HT1080 (cell line): ENCODE results near the gene COA6. TPM values are rescaled to one million over a fixed set of nuclear protein-coding genes. Genes with fewer than 3 reads are reported as not detected.
"Not testable (repeated sequence)": the region's sequence is repeated elsewhere in the genome, so short reads cannot be mapped to it uniquely, and the experiment has no call there.

Source experiments
- DNase-seq: peaks from one replicate; pipeline ENCODE4 v3.0.0-alpha.2; 2015; ENCODE audit warnings: low read depth
- polyA plus RNA-seq, 2 experiments: library from polyadenylated mRNA; depleted of rRNA; stranded (reverse); fragments of >200 nt; gene quantifications; 2 replicates each; pipeline ENCODE4 v1.2.3, GENCODE V29; 2015
- total RNA-seq: library from RNA; depleted of rRNA; stranded (reverse); fragments of >200 nt; shearing (Covaris generic); gene quantifications from 2 replicates; pipeline ENCODE4 v1.2.3, GENCODE V29; 2014; rRNA removed

Gene COA6, protein sequence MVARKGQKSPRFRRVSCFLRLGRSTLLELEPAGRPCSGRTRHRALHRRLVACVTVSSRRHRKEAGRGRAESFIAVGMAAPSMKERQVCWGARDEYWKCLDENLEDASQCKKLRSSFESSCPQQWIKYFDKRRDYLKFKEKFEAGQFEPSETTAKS
- 88.6 and 101 TPM in 2 replicates for total RNA-seq
- 88.0 and 96.0 TPM in 2 replicates for polyA plus RNA-seq (2015; cell fraction: cytosol; rRNA removed)
- 33.5 and 44.7 TPM in 2 replicates for polyA plus RNA-seq (2015; cell fraction: nucleus; rRNA removed)

DNA sequence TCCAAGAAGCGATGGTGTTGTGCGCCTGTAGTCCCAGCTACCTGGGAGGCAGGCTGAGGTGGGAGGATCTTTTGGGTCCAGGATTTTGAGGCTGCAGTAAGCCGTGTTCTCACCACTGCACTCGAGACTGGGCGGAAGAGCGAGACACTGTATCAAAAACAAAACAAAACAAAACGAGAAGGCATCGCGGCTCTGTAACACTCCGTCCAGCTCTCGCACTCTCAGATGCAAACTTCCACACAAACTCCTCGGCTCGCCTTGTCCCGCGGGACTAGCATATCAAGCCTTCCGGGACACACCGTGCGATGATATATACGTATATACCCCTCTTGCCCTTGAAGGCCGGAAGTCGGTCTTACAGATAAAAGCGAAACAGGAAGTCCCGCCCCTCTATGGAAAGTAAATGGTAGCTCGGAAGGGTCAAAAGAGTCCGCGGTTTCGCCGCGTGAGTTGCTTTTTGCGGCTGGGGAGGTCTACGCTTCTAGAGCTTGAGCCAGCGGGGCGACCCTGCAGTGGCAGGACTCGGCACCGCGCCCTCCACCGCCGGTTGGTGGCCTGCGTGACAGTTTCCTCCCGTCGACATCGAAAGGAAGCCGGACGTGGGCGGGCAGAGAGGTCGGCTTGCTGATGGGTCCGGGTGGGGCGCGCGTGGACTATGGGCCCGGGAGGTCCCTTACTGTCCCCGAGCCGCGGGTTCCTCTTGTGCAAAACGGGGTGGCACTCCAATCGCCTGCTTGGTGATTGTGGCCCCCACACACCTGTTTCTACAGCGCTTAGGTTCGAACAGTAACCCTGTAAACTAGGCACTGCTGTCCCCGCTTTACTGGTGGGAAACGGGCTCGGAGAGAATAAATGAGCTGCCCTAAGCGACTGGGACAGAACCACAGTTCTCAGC is at the start of gene COA6:
COA6 (plus strand) TSS at position 393 of the 895 bp plus-strand sequence; CDS start at position 404, 11 bp downstream.
- DNase-seq, result peak; percentile 96

DNA sequence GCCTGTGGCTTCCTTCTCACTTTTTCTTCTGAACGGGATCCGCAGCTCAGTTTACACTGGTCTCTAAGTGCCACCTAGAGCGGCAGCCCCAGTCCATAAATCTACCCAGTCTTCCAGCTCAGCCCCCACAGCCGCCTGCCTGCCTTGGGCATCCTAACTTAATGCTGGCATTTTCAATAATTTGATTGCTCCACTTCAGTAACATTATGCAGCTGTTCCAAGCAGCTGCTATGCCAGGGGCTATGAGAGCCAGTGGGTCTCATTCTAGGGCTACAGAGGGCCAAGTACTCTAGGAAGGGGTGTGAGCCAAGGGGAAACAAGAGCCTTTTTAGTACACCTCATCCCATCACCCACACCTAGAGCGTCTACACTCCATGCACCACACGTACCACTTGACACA is 48.4 kb upstream of the COA6 start:
- no peak for DNase-seq

DNA sequence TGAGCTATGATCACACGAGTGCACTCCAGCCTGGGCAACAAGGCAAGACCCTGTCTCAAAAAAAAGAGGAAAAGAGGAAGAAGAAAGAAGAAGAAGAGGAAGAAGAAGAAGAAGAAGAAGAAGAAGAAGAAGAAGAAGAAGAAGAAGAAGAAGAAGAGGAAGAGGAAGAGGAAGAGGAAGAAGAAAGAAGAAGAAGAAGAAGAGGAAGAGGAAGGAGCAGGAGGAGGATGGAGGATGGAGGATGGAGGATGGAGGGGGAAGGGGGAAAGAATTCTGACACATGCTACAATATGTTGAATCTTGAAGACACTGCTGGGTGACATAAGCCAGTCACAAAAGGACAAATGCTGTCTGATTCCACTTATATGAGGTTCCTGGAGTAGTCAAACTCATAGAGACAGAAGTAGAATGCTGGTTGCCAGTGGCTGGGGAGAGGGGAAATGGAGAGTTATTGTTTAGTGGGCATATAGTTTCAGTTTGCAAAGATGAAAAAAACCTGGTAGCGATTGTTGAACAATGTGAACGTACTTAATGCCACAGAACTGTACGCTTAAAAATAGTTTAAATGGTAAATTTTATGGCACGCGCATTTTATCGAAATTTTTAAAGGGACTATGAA is 47.3 kb upstream of the COA6 start:
- DNase-seq, result no peak

DNA sequence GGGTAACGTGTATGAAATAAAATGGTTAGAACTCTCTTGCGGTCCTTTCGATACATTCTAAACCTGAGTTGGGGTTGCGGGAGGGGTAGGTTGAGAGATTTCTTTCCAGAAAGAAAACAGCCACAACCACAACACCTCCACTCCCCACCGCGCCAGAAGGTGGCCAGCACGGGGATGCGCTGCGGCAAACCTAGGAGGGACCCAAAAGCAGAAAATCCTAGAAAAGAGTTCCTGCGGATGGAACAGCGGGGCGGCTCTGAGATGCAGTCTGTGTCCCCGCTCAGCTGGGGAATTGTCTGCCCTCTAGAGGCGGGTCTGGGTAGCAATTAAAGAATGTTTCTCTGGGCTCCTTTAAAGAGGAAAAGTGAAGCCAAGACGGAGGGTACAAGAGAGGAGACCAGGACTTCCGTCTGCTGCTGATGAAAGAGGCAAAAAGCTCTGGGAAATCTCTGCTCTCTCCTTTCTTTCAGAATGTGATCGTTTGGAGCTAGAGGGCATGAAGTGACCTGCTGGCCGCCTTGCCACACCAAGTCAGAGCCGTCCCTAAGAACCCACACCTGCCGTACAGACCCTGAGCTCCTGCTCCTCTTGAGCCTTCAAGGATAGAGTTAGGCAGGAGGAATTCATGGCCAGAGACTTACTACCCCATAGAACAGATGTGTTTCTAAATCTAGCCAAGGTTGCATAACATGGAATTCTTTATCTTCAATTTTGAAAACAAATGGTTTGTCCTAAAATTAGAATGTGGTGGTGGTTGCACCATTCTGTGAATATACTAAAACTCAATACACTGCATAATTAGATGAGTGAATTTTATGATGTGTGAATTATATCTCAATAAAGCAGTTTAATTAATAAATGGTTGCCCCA is 46.5 kb upstream of the COA6 start:
- DNase-seq, result peak; percentile 72

DNA sequence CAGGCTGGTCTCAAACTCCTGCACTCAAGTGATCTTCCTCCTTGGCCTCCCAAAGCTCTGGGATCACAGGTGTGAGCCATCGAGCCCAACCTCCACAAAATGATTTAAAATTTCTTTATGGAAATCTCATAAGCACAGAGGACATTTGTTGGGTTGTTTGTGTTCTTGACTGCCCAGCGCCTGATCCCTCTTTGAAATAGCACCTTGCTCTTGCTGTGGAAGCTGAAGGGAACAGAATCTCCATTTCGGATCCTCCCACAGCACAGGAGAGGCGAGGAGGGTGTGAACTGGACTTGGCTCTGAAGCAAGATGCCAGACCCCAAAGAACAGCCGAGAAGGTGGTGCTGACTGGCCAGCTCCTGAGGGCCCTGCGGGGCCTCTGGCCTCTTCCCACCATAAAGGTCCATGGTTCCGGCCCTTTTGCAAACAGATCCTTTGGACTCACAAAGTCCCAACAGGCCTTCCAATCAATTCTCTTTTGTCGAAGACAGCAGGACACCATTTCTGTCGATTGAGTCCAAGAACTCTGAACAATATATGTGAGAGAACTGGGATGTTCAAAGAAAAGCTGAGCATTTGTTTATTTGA is 45.6 kb upstream of the COA6 start:
- no peak for DNase-seq

DNA sequence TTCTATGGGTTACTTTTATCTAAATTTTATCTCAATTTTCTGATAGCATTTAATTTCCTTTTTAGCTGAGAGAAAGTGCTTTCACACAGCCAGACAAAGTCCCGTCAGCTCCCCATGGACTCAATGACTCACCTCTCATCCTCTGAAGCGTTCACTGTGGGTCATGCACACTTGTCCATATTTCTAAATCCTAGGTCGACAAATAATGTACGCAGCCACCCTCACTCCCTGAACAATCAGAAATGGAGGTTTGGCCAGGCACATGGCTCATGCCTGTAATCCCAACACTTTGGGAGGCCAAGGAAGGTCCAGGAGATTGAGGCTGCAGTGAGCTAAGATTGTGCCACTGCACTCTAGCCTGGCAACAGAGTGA is 42.4 kb upstream of the COA6 start:
- DNase-seq, result no peak

DNA sequence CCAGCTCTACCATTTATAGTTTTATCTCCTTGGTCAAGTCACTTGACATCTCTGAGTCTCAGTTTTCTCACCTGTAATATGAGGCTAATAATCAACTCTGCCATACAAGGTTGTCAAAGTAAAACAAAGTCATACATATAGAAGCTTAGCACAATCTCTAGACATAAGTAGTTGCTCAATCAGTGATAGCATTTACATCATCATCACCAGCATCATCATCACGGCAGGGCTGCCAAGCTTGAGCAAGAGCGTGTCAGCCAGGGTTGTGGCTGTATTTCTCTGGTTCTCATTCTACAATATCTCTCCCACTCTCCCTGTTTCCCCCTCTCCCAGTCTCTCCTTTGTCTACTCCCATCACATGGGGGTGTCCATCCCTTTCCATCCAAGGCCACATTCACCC is 41.7 kb upstream of the COA6 start:
- no peak for DNase-seq

DNA sequence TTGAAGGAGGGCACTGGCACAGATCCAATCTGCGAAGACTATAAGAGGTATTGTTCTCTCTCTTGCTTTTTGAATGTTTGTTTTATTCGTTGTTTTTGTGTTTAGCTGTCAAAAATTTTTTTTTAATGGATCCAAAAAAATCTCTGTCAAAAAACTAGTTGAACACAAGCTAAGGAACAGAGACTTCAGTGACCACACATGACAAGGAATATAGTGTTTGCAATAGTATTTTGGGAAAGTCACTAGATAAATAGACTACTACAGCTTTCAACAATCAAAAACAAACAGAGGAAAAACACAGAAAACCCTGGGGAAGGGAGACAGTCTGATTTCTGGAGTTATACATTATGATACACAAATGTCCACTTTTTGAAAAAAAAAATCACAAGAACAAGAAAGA is 36.9 kb upstream of the COA6 start:
- DNase-seq, result no peak

DNA sequence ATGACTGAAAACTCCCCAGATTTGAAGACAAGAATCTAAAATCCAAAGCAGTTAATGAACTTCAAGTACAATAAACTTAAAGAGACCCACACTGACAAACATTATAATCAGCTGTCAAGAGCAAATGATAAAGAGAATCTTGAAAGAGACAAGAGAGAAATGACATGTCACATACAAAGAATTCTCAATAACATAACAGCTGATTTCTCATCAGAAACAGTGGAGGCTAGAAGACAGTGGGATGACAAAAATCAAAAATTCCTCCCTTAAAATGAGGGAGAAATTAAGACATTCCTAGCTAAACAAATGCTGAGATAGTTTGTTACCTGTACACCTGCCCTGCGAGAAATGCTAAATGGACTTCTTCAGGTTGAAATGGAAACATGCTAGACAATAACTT is 36.0 kb upstream of the COA6 start:
- no peak for DNase-seq

DNA sequence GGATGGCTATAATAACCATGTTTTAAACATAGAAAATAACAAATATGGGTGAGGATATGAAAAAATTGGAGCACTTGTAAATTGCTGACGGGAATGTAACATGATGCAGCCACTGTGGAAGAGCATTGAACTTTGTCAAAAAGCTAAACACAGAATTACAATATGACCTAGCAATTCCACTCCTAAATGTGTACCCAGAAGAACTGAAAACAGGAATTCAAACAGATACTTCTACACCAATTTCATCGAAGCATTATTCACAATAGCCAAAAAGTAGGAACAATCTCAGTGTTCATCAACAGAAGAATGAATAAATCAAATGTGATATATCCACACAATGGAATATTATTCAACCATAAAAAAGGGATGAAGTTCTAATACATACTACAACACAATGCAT is 32.7 kb upstream of the COA6 start:
- no peak for DNase-seq

DNA sequence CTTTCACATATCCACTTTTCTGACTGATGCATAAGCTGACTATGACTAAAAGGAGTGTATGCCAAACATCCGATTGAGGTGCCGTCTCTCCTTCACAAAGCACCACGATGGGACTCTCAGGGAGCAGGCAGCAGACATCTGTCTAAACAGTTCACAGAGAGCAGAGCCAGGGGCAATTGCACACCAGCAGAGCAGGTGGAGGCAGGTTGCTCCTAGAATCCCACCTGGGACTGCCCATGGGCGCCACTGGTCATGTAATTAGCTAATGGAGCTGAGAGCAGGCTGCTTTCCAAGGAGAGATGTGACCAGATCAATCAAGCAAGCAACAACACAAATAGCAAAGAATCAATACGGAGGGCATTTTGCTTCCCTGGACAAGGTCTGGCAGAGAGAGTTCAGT is 30.5 kb upstream of the COA6 start:
- DNase-seq, result no peak

DNA sequence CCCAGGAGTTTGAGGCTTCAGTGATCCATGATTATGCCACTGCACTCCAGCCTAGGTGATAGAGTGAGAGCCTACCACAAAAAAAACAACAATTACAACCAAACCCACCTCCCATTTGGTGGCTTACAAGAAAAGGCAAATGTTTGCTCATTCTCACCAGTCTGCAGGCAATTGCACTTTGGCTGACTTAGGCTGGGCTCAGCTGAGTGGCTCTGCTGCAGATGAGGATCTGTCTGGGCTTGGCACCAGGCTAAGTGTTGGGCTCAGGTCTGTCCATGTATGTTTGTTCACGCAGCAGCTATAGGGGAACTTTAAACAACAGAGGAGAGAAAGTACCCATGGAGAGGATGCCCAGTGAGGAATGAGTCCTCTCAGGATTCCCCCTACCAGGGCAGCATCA is 28.0 kb upstream of the COA6 start:
- DNase-seq, result no peak

DNA sequence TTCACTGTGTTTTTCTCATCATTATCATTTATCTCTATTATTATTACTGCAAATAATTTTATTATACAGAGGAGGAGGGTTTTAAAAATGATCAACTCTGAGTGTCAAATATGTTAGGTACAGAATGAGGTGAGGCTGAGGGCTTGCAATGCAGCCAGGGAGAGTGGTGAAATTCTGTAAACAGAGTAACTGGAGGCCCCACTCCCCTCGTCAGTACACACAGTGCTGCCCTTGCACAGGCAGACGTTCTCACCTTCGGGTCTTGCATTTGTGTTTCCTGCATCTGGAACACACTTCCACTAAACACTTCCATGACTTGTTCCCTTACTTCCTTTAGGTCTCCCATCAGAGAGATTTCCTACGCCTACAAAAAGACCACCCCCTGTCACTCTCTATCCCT is 24.3 kb upstream of the COA6 start:
- DNase-seq, result no peak

DNA sequence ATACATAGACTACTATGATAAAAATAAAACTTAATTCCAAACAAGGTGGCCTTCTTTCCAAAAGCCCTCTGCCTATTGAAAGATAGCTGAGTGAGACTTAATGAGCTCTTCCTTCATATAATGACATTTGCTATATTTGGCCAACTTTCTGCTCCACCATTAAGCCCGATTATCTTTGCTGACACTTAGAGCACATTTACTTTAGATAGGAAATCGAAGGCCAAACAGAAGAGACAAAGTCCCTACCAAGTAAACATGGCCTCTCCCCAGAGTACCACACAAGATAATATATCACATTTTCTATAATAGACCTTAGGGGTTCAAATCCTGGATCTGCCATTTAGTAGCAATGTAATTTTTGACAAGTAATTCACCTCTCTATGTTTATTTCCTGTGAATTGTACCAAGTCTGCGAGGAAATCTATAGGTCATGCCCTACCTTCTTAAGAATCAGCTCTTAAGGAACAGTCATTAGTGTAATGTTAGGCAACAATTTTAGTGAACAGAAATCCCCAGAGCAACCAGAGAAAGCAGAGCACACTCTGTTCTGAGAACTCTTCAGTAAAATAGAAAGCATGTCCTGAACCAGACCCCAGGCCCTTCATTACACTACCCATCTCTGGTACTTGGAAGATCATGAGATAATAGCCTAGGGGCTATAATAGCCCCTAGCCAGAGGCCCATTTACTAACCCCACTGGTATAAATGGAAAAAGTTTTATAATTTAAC is 17.3 kb upstream of the COA6 start:
- DNase-seq, result no peak

DNA sequence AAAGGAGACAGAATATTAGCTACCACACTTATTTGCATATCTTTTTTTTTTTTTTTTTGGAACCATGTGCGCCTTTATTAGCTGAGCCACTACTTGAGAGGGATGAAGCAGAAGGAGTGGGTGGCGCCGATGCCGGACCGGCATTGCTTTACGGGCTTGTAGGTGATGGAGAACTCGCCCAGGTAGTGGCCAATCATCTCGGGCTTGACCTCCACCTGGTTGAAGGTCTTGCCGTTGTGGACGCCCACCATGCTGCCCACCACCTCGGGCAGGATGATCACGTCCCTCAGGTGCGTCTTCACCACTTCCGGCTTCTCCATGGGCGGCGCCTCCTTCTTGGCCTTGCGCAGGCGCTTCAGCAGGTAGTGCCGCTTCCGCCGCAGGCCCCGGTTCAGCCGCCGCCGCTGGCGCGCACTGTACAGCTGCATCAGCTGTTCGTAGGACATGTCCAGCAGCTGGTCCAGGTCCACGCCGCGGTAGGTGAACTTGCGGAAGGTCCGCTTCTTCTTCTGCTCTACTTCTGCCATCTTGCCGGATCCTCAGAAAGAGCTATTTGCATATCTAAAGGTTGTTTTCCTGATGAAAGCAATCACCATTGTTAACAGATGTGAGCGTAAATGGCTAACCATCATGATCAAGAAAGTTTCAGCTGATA is 16.5 kb upstream of the COA6 start:
- not testable (repeated sequence) for DNase-seq

DNA sequence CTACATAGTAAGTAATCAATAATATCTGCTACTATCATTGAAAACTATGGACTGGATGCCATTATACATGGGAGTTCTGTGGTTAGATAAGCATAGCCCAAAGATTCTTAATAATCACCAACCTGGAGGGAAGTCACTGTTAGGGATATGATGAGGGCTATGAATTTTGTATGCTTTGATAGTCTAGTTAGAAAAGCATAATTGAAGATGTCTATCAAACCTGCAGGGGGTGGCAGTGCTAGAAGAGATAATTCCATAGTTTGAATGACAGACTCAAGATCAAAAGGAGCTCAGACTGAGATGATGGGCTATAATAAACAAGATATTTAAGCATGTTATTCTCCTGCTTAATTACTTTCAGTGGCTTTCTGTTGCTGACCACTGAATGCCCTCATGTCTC is 15.4 kb upstream of the COA6 start:
- DNase-seq, result no peak

DNA sequence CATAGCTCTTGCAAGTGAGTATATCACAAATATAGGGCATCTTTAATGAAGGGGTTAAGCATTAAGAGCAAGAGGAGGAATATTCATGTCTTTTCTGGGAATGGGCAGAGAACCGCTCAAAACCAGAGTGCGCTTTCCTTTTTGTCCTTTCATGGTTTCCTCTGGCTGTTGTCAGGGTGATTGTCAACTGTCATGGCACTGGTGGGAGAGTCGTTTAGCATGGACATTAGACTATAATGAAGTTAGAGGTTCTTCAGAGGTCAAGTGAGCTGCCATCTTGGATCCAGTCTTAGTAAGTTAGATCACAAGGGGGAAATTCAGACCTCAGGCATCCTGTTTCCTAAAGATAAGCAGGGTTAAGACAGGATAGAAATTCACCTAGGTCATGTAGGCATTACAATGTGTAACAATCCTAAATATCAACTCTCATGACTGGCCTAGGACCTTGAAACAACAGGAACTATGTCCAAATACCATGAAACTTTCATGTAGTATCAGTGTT is 12.1 kb upstream of the COA6 start:
- DNase-seq, result no peak

DNA sequence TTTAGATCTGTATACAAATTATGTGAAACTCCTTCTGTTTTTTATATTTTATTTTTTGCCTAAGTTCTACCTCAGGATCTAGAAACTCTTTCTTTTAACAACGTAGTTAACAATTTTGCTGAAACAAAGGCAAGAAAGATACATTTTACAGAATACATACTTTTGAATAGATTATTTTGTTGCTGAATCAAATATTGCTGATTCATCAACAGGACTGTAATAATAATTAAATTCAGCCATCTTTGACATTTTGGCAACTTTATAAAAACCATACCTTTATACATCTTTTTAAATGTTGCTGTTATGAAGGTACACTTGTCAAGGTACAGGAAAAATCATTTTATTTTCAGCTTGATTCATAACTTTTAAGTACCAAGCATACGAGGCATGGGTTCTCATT is 10.7 kb upstream of the COA6 start:
- no peak for DNase-seq

DNA sequence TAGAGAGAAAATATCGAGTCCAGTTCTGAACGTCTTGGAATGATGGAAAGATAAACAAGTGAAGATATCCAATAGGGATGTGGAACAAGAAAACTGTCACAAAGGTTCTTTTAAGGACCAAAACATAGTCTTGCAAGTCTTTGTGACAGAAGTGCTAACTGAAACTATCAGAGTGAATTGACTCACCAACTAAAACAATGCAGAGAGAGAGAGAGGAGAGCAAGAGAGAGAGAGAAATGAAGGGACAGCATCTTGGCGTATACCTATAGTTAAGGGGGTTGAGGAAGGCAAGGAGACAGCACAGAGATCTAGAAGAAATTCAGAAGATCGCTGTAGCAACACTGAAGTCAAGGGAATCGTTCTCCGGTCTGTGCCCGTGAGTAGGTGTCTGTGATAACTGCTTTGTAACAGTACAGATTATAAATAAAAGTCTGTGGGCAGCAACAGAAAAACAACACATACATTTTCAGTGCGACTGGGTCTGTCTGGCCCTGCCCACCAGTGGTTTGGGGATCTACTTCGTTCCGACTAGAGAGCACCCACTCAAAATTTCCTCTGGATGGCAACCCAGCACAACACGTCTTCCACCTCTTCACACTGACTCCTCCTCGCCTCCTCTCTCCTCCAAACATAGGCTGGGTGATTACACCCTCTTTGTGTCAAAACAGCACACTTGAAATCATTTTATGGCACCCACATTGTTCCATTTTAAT is 4.8 kb upstream of the COA6 start:
- no peak for DNase-seq
